ENCODE data around the gene PKP4.
A peak's percentile ranks its signal among the peaks of the same experiment; 100 is the strongest.
"Not testable (repeated sequence)": the region's sequence is repeated elsewhere in the genome, so short reads cannot be mapped to it uniquely, and the experiment has no call there.

PKP4 gene, protein sequence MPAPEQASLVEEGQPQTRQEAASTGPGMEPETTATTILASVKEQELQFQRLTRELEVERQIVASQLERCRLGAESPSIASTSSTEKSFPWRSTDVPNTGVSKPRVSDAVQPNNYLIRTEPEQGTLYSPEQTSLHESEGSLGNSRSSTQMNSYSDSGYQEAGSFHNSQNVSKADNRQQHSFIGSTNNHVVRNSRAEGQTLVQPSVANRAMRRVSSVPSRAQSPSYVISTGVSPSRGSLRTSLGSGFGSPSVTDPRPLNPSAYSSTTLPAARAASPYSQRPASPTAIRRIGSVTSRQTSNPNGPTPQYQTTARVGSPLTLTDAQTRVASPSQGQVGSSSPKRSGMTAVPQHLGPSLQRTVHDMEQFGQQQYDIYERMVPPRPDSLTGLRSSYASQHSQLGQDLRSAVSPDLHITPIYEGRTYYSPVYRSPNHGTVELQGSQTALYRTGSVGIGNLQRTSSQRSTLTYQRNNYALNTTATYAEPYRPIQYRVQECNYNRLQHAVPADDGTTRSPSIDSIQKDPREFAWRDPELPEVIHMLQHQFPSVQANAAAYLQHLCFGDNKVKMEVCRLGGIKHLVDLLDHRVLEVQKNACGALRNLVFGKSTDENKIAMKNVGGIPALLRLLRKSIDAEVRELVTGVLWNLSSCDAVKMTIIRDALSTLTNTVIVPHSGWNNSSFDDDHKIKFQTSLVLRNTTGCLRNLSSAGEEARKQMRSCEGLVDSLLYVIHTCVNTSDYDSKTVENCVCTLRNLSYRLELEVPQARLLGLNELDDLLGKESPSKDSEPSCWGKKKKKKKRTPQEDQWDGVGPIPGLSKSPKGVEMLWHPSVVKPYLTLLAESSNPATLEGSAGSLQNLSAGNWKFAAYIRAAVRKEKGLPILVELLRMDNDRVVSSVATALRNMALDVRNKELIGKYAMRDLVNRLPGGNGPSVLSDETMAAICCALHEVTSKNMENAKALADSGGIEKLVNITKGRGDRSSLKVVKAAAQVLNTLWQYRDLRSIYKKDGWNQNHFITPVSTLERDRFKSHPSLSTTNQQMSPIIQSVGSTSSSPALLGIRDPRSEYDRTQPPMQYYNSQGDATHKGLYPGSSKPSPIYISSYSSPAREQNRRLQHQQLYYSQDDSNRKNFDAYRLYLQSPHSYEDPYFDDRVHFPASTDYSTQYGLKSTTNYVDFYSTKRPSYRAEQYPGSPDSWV

GRCh38 chr2:158456309-158457066, at the start of gene PKP4, which contains the start of gene CCDC148:
TSS of gene PKP4 (plus strand) at chr2:158456952. CDS start at chr2:158533185, 76,233 bp downstream.
TSS of gene CCDC148 (minus strand) at chr2:158456753. CDS start at chr2:158456439, 314 bp downstream.
- peak; percentile 93 for DNase-seq

GRCh38 chr2:158407031-158407430, 49.7 kb upstream of the PKP4 start:
- DNase-seq, result no peak

GRCh38 chr2:158410132-158410531, 46.6 kb upstream of the PKP4 start:
- no peak for DNase-seq

DNA sequence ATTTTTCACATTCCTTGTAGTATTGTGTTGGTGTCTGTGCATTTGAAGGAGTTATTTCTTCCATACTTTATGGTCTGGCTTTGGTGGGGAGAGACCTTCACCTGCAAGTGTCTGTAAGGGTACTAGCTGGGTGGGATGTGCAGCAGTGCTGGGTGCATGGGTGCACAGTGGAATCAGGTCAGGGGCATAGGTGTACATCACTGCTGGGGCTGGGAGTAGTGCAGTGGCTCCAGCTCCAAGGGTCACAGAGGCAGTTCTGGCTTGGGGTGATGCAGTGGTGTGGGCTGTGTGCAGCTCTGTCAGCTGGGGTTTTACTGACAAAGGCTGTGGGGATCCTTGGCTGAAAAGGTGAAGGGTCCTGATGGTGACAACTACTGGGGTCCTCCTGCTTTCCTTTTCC, 45.0 kb upstream of the PKP4 start:
- no peak for DNase-seq

- no peak for DNase-seq
These were observed 44.5 kb upstream of the PKP4 start for GRCh38 chr2:158412206-158412605.

DNA sequence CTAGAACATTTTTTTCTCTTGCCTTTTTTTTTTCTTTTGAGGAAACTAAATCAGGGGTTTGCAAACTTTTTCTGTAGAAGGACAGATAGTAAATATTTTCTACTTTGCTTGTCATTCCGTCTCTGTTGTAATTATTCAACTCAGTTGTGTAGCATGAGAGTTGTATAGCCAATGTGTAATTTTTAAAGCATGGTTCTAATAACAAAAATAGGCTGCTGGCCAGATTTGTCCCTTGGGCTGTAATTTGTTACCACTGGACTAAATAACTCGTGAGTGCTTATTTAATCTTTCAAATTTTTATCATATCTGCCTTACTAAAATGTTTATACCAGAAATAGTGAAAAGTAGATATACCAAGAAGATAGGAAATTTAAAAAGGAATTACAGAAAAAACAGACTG, 43.2 kb upstream of the PKP4 start:
- DNase-seq, result no peak

DNA sequence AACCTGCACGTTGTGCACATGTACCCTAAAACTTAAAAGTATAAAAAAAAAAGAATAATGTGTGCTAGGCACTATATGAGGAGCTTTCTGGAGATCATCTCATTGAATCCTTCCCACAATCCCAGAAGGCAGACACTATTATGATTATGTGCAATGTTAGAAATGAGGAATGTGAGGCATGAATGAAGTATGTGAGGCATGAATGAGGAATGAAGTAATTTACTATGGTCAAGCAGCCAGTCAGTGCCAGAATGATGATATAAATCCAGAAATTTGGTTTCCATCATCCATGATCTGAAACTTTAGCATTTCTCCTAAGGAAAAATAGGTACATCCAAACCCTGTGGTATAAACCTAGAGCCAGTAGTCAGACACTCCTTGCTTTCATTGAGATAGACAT, 42.2 kb upstream of the PKP4 start:
- no peak for DNase-seq

GRCh38 chr2:158432117-158432516, 24.6 kb upstream of the PKP4 start:
- DNase-seq, result no peak

- DNase-seq, result not testable (repeated sequence)
These were observed 23.0 kb upstream of the PKP4 start for GRCh38 chr2:158433716-158434115.

DNA sequence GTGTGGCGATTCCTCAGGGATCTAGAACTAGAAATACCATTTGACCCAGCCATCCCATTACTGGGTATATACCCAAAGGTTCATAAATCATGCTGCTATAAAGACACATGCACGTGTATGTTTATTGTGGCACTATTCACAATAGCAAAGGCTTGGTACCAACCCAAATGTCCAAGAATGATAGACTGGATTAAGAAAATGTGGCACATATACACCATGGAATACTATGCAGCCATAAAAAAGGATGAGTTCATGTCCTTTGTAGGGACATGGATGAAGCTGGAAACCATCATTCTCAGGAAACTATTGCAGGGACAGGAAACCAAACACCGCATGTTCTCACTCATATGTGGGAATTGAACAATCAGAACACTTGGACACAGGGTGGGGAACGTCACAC, 17.7 kb upstream of the PKP4 start:
- not testable (repeated sequence) for DNase-seq

DNA sequence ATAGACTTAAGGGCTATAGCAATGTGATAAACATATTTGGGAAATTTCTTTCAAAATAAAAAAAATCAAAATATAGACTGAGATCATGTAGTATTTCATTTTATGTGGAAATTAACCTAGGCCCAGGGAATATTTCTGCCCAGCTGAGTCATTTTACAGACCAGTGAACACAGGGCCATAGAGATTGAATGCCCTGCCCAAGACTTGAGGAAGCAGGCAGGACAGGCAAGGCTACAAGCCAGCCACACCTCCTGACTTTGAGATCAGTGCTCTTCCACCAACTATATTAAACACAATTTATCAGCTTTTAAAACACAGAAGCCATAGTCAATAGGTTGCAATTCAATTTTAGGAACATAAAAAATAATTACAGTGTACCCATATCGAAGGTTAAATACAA, 13.1 kb upstream of the PKP4 start:
- no peak for DNase-seq

DNA sequence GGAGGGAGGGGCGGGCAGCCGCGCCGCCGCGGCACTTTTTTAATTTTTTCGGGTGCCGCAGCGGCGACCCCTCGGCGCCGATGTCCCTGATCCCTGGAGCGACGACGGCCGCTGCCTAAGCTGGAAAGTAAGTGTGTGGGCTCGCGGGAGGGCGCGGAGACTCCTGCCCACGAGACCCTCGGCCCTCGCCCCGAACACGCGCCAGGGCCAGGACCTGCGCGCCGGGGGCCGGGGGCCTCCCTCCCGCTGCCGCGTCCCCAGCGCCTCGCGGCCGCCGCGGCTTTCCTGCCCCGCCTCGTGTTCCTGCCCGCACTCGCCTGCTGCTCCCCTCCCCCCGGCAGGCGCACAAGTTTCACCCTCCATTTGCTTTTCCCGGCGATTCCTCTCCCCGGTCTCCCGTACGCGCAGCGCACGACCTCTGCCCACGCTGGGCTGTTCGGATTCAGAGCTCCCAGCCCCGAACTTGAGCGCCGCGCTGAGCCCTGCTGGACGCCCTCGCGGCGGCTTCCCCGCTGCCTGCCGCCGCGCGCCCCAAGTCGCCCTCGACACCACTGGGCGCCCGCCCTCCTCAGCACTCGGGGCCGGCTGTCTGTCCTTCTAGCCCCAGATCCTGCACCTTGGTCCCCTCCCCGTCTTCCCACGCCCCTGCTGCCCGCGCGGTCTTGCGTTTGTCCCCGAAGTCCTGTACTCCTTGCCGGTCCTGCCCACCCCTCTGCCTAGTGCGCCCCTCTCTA, 507 bp downstream of the PKP4 start:
- DNase-seq, result peak; percentile 30

DNA sequence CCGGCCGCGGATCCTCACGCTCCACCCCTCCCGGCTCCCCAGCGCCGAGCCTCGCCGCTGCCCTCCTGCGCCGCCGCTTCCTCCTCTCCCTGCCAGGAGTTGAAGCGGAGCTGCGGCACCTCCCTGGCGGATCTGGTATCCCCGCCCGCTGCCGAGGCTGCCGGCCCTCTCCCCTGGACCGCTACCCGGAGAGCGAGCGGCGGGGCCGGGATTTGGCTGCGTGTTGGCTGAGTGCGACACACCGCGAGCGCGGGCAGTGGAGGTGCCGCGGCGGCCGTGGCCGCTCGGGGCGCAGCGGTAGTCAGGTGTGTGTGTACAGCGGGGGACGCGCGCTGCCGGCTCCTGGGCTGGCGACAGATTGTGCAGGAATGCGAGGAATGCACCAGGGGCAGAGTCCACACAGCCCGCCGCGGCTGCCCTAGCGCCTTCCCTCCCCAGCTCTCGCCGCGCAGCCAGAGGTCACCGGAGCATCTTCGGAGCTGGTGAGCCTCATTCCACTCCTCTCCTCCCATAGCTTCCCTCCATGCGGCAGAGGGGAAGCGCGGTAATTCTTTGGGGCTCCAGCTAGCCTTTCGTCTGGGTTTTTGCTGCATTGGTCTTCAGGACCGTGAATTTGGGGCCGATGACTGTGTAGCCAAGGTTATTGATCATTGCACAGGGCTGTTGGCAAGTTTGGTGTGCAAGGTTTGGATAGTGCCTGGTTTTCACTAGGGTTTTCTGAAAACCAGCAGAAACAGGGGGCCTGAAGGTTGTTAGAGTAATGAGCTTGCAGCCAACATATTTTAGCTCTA, 1.3 kb downstream of the PKP4 start:
- peak; percentile 50 for DNase-seq

DNA sequence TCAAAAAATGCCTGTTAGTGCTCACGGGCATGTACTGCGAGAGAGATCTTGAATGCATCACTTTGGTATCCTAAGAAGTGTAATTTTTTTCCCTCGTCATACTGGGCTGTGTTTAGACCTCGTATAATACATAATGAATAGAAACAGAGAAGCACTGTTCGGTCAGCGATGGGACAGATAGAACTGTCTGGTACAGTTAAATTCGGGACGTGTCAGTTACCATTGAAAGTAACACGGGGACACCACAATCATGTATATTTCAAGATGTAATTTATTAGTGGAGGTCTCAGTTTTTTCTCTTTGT, 1.8 kb downstream of the PKP4 start:
- no peak for DNase-seq

- DNase-seq, result no peak
These were observed 2.6 kb downstream of the PKP4 start for GRCh38 chr2:158459161-158460003.

- DNase-seq, result no peak
These were observed 4.0 kb downstream of the PKP4 start for GRCh38 chr2:158460632-158461297.

- no peak for DNase-seq
These were observed 6.8 kb downstream of the PKP4 start for GRCh38 chr2:158463496-158464095.

GRCh38 chr2:158464426-158465281, 7.9 kb downstream of the PKP4 start:
- peak; percentile 49 for DNase-seq

All from CD4-positive, alpha-beta T cell treated with Interleukin-4 for 4 hours (primary cell).